DND-41 (cell line): ENCODE results near the gene GLCCI1.

Experiments used
- ATAC-seq: fragments of 200-7000 bp; cut with Tn5 transposase; 3 replicates; pipeline ENCODE4 v1.9.1; 2021; ENCODE audit warnings: low read depth; ENCODE audit not compliant: insufficient read depth
- DNase-seq: peaks from one replicate; pipeline ENCODE4 v3.0.0-alpha.2; 2020
- H2AFZ ChIP-seq: 2 replicates; pipeline ENCODE4 v1.6.0; 2012; ENCODE audit warnings: low read depth, low read length
- H3K27ac ChIP-seq: 2 replicates; pipeline ENCODE4 v1.5.1; 2012; ENCODE audit warnings: low read length, inconsistent platforms
- H3K27me3 ChIP-seq: fragments of 200-600 bp; sonication (generic); 2 replicates; pipeline ENCODE4 v1.6.0; 2012; ENCODE audit warnings: low read length, mild to moderate bottlenecking, inconsistent platforms; ENCODE audit not compliant: insufficient read depth, poor library complexity
- H3K36me3 ChIP-seq: 2 replicates; pipeline ENCODE4 v1.5.1; 2012; ENCODE audit warnings: low read length, inconsistent platforms; ENCODE audit not compliant: insufficient read depth
- H3K4me1 ChIP-seq: 2 replicates; pipeline ENCODE4 v1.5.1; 2012; ENCODE audit warnings: mild to moderate bottlenecking, low read length; ENCODE audit not compliant: insufficient read depth
- H3K4me2 ChIP-seq: 2 replicates; pipeline ENCODE4 v1.6.0; 2012; ENCODE audit warnings: mild to moderate bottlenecking, moderate library complexity, low read length, inconsistent platforms; ENCODE audit not compliant: insufficient read depth
- H3K4me3 ChIP-seq, 2 experiments: fragments of 200-600 bp in 1 of 2; shearing (Covaris generic) in 1 of 2; 2 replicates each; pipeline ENCODE4 v1.5.1; 2012 to 2016; ENCODE audit warnings: inconsistent platforms in 2 of 2, low read length in 2 of 2, mild to moderate bottlenecking in 2 of 2, low read depth in 1 of 2, moderate library complexity in 1 of 2
- H3K79me2 ChIP-seq: 2 replicates; pipeline ENCODE4 v1.6.0; 2012; ENCODE audit warnings: low read length, inconsistent platforms; ENCODE audit not compliant: insufficient read depth
- H3K9ac ChIP-seq: 2 replicates; pipeline ENCODE4 v1.6.0; 2012; ENCODE audit warnings: low read depth, mild to moderate bottlenecking, inconsistent platforms, low read length, moderate library complexity
- H3K9me3 ChIP-seq: 2 replicates; pipeline ENCODE4 v1.5.1; 2012; ENCODE audit warnings: low read length, moderate library complexity, mild to moderate bottlenecking, inconsistent platforms; ENCODE audit not compliant: insufficient read depth, severe bottlenecking
- H4K20me1 ChIP-seq: 2 replicates; pipeline ENCODE4 v1.6.0; 2012; ENCODE audit warnings: low read length; ENCODE audit not compliant: insufficient read depth
- CTCF ChIP-seq: IDR thresholded peaks from 2 replicates; pipeline ENCODE4 v1.5.1; 2012; ENCODE audit warnings: borderline replicate concordance, low read length, moderate library complexity, mild to moderate bottlenecking; ENCODE audit not compliant: poor library complexity, severe bottlenecking; ENCODE audit errors: extremely low read depth
- EZH2 ChIP-seq: IDR thresholded peaks from 3 replicates; pipeline ENCODE4 v1.6.1; 2012; ENCODE audit warnings: borderline replicate concordance, low read depth, mild to moderate bottlenecking, moderate library complexity, low read length, inconsistent platforms; ENCODE audit not compliant: severe bottlenecking

GLCCI1 gene

GRCh38 chr7:8111282-8111960, 142.8 kb downstream of the GLCCI1 start:
- no peak overlapping the region for H2AFZ ChIP-seq
- H3K4me2 ChIP-seq = no peak overlapping the region
- H3K9ac ChIP-seq = no peak overlapping the region
- H3K9me3 ChIP-seq = no peaks in the 10 kb centered on the region
- no peak for TF ChIP-seq EZH2
- TF ChIP-seq CTCF = no peak
- H3K27me3 ChIP-seq = no peaks in the 10 kb centered on the region
- no peaks in the 10 kb centered on the region for H3K36me3 ChIP-seq
- DNase-seq (no peak), ATAC-seq (no peak)
- peaks cover 27% of the 10 kb centered on the region for H3K4me1 ChIP-seq
- H3K4me3 ChIP-seq = no peak overlapping the region
- no peaks in the 10 kb centered on the region for H3K79me2 ChIP-seq
- no peak overlapping the region for H3K27ac ChIP-seq
- no peaks in the 10 kb centered on the region for H4K20me1 ChIP-seq

DNA sequence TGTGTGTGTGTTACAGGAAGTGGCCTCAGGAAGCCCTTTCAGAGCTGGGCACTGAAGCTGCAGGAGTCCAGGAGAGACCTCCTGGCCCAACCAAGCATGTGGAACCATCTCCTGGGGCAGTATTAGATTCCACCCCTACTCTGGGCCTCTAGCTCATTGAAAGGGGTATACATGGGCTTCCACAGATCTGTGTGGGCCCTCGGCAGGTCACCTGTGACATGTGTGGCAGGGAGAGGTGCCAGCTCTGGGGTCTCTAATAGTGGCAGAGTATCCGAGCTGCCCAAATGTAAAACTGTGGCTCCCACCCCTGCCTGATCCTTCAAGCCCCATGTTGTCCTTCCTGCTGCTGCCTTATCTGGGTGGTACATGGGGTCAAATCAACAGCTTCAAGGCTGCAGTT, 144.1 kb downstream of the GLCCI1 start:
- Histone ChIP-seq H3K4me3 (no peak overlapping the region), H3K36me3 (no peaks in the 10 kb centered on the region), H4K20me1 (no peaks in the 10 kb centered on the region), H3K79me2 (no peaks in the 10 kb centered on the region), H3K4me2 (no peak overlapping the region), H3K9ac (no peak overlapping the region), H3K27me3 (no peaks in the 10 kb centered on the region), H3K4me1 (peaks cover 28% of the 10 kb centered on the region), H2AFZ (no peak overlapping the region), H3K9me3 (no peaks in the 10 kb centered on the region), H3K27ac (no peak overlapping the region)
- TF ChIP-seq CTCF (no peak), EZH2 (no peak)
- DNase-seq (no peak), ATAC-seq (no peak)

DNA sequence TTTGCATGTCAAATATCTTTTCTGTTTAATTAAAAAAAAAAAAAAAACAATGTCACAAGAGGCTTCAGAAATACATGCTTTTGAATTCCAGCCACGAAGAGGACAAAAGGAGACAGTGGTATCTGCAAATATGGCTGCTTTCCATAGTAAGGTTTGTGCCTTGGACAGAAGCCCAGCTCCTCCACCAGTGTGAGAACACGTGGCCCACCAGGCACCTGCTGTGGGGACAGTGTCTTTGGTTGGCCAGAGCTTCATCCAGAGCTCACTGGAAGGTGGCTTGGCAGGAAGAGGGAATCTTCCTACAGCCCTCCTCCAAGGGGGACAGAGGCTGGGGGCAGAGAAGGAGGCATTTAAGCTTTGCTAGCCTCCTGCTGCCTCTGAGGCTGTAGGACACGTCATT, 144.6 kb downstream of the GLCCI1 start:
- TF ChIP-seq EZH2 (no peak), CTCF (no peak)
- no peak overlapping the region for H3K4me3 ChIP-seq
- no peaks in the 10 kb centered on the region for H3K79me2 ChIP-seq
- no peak overlapping the region for H3K27ac ChIP-seq
- no peaks in the 10 kb centered on the region for H3K36me3 ChIP-seq
- no peak overlapping the region for H2AFZ ChIP-seq
- no peaks in the 10 kb centered on the region for H3K9me3 ChIP-seq
- H3K4me2 ChIP-seq = no peak overlapping the region
- H3K27me3 ChIP-seq = no peaks in the 10 kb centered on the region
- DNase-seq (no peak), ATAC-seq (no peak)
- H3K9ac ChIP-seq = no peak overlapping the region
- no peaks in the 10 kb centered on the region for H4K20me1 ChIP-seq
- peaks cover 28% of the 10 kb centered on the region for H3K4me1 ChIP-seq

GRCh38 chr7:8114175-8114574, 145.6 kb downstream of the GLCCI1 start:
- no peak overlapping the region for H3K9ac ChIP-seq
- peaks cover 28% of the 10 kb centered on the region for H3K4me1 ChIP-seq
- no peaks in the 10 kb centered on the region for H4K20me1 ChIP-seq
- TF ChIP-seq EZH2 (no peak), CTCF (no peak)
- H3K9me3 ChIP-seq = no peaks in the 10 kb centered on the region
- no peak overlapping the region for H3K4me3 ChIP-seq
- no peaks in the 10 kb centered on the region for H3K79me2 ChIP-seq
- no peaks in the 10 kb centered on the region for H3K36me3 ChIP-seq
- H3K27ac ChIP-seq = peak overlapping the region; percentile 19; the same call in 1 of the 2 replicates
- H3K4me2 ChIP-seq = no peak overlapping the region
- H3K27me3 ChIP-seq = no peaks in the 10 kb centered on the region
- H2AFZ ChIP-seq = no peak overlapping the region
- DNase-seq (no peak), ATAC-seq (no peak)
